Embryonic facial prominence (tissue), 1 donor: ENCODE data around the gene MEX3A.
A peak's percentile ranks its signal among the peaks of the same experiment; 100 is the strongest.

ENCODE experiments used
- DNase-seq: peaks from one replicate; pipeline ENCODE4 v3.0.0-alpha.2; 2016; ENCODE audit errors: extremely low spot score

Gene MEX3A

DNA sequence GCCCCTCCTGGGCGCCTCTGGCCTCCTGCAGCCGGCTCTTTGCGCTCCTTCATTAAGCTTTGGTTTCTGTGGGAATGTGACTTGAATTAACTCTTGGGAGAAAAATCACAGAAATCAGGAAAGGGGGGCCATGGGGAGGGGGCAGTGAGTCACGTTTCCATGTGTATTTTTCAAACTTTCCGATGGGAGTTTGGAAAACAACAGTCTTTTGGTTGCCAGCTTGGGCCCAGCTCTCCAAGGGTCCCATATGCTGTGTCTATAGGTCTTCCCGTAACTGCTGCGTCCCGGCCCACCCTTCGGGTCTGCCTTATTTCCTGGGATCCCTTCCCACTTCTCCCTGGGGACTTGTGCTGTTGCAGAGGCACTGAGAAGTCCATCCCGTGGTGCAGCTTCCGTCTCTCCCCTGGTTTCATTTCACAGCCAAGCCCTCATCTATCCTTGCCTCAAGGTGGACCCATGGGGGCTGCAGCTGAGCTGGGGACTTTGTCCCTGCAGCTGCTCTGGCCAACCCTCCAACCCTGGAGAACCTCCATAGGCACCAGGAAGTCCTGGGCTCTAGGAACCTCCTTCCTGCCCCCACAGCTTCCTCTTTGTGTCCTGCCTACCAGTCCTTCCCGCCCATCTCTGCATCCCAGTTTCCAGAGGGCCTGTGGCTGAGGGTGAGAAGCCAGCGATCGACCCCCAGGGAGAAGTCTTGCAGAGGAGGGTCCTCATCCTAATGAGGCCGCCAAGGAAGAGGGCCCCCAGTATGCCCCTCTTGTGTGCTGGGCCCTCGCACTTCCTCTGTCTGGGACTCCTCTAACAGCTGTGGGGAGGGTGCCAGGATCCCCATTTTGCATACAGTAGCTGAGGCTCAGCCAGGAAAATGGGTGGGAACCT, 20.6 kb upstream of the MEX3A start:
- no peak for DNase-seq

DNA sequence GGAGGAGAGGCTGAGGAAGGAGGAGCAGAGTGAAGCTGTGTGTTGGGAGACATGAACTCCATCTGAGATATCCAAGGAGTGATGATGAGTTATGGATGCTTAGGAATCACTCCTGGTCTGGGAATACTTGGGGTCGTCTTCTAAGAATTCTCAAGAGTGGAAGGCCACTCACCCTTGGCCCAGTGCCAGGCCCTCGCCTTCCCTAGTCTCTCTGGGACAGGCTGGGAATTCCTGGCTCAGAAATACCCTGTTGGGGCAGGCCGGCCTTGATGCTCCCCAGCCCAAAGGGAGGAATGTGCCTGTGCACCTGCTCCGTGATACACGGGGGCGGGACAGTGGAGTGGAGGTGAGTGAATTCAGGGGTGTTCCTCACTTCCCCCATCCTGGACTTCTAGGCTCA, 19.6 kb upstream of the MEX3A start:
- DNase-seq, result no peak

DNA sequence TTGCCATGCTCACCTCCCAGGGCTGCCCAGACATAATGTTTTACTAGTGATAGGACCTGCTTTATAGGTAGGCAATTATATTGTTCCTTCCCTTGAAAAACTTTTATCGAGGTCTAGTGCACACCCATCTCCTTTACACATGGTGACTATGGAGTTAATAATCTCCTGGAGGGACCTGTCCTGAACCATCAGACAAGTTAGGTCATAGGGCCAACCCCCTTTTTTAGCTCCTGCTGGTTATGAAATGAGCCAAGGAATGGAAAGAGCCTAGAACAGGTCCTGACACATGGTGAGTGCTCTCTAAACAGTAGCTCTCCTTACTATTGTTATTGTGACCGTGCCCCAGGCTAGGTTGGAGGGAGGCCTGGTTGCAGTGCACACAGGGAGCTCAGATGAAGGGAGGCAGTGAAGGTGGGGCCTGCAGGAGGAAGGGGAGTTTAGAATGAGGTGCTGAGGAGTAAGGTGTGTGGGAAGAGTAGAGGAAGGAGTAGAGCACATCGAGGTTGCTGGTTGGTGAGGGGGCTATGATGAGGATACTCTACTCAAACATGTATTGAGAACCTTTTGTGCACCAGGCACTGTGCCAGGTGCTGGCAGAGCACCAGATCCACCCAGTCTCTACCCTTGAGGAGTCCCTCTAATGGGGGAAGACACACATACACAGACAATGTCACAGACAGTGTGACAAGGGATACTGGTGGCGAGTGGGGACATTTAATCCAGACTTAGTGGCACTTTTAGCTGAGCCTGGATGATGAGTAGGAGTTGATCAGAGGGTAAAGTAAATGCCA, 18.1 kb upstream of the MEX3A start:
- DNase-seq, result no peak

DNA sequence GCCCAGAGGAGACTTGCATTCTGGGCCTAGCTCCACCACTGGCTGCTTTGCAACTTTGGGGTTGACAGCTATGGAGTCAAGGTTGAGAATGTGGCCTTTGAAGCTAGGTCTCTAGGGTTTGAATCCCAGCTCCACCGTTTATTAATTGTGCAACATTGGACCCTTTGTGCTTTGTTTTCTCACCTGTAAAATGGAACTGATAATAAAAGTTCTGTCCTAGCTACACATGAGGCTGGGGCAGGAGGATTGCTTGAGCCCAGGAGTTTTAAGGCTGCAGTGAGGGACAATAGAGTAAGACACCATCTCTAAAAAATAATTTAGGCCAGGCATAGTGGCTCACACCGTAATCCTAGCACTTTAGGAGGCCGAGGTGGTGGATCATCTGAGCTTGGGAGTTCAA, 17.0 kb upstream of the MEX3A start:
- DNase-seq, result no peak

DNA sequence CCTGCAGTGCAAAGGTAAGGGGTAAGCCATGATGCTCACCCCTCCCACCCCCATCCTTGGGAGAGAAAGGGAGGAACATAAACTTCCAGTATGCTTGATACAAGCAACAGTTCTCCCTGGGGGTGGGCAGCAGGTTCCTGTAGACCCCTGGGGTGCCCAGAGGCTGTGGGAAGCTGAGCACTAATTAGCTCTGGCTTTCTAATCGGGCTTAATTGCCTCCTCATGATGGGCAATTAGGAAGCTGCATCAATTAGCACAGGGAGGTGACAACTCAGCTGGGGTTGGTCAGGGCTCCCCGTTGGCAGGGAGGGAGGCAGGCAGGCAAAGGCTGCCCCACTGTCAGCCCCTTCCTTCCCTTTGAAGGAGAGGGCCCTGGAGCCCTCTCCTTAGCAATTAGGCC, 16.5 kb upstream of the MEX3A start:
- no peak for DNase-seq

DNA sequence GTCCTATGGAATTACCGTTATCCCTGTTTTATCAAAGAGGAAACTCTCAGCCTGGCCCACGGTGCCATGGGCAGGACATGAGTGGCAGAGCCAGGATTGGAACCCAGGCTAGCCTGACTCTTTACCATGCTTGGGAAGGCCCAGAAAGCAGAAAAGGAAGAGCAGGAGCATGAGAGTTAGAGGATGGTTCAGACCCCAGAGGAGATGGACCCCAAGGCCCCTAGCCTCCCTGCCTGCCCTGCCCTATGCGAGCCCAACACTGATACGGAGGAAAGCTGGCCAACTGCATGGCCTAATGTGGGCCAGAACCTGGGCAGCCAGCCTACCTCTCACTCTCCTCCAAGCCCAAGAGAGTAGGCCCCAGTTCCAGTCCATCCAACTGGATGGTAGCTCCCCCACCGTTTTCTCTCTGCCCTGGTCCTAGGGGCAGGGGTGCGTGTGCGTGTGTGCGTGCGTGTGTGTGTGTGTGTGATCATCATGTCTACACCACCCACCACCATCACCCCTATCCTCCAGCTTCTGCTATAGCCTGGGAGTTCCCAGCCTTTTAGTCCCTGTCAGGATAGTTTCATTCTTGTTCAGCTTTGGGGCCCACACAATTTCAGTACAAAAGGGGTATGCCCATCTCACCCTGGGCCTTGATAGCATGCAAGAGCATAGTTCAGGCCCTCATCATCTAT, 15.4 kb upstream of the MEX3A start:
- no peak for DNase-seq

DNA sequence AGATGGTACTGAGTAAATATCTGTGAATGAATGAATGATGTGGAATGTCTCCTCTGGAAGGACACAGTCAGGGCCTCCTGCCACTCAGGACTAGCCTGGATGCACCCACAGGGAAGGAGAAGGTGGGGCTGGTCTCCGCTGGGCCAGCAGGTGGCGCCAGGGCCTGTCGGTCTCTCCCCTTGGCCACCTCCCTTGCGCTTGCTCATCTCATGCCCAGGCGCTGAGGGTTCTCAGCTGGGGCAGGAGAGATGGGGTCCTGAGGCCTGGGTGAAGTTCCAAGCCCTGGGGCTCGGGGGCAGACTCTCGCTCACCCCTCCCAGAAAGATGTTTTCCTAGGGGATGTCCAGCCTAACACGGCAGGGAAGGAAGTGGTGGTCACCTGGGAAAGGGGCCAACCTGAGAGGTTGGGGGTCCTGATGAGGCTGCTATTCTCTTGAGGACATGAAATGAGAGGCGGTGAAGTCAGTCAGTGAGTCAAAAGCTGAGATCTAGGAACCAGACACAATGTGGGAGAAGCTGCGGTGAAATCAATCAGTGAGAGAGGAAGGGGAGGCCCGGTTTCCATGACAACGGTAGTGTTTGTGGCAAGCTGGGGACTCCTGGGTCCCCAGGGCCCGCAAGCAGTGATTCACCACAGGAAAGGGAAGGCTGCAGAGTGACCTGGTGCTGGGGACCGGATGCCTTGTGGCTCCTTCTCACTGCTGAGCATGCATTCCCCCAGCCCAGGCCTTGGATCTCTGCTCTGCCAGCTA, 14.6 kb upstream of the MEX3A start:
- DNase-seq, result no peak

DNA sequence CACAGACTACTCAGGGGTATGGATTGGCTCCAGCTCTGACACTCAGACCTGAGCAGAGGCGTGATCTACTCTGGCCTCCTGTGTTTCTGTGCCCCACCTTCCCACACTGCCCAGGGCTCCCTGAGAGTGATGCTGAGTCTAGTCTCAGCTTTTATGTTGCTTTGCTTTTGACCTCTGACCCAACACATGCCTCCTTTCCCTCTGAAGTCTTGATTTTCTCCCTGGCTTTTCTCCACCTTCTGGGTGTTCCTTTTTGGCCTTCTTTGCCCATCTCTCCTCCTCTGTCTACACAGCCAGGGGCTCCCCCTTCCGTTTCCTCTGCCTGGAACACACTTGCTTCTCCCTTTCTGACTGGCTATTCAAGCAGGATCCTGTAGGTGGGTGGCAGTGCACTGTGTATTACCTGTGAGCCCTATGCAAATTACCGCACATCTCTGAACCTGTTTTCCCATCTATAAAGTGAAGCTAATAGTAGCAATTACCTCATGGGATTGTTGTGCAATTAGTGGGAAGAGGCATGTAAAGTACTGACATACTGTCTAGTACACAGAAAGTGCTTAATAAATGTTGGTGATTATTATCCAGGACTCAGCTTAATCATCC, 13.7 kb upstream of the MEX3A start:
- DNase-seq, result no peak

DNA sequence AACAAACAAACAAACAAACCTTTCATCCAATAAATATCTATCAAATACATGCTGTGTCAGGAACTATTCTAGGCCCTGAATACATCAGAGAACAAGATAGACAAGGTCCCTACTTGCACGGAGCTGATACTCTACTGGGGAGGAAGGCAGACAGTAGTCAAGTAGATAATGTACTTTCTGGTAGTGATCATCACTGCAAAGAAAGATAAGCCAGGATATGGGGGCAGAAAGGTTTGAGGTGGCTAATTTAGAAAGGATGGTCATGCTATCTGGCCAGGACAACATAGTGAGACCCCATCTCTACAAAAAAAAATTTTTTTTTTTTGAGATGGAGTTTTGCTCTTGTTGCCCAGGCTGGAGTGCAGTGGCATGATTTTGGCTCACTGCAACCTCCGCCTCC, 9.3 kb upstream of the MEX3A start:
- no peak for DNase-seq

DNA sequence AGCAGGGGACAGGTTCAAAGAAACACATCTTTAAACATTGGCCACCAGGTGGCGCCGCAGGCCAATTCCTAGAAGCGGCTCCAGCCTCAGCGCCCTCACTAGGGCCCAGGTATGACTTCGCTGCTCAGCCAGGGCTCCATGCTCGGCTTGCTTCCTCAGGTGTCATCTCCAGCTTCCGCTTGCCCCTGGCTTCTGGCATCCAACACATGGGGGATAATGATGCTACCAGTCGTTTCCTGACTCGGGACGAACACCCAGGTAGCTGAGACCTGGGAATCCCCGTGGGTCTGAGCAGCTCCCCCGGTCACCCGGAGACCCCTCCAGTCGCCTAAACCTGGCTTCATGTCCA, 8.5 kb upstream of the MEX3A start:
- DNase-seq, result no peak

DNA sequence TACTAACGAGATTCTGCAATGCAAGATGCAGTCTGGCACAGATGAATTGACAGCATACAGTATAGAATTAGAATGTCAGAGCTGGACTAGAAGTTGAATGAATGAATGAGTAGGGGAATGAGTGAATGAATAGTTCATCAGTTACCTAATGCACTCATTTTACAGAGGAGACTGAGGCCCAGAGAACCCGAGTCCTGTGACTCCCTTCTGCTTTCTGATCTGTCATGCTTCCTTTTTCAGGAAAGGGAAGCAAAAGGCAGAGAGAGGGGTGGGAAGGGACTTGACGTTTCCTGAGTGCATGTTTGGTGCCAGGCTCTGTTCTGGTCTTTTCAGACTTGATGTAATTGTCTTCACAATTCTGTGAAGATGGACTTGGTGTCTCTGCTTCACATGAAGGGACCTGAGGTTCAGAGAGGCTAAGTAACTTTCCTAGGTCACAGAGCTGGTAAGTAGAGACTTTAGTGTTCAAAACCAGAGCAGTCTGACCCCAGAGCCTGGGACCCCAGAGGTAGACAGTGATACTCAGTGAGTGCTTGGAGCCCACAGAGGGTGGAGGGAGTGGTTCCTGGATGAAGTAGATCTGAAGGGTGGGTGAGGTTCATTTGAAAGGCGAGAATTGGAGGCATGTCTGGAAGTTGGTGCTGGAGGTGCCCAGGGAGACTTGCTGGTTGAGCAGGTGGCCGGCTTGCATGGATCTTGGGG, 8.0 kb upstream of the MEX3A start:
- no peak for DNase-seq

DNA sequence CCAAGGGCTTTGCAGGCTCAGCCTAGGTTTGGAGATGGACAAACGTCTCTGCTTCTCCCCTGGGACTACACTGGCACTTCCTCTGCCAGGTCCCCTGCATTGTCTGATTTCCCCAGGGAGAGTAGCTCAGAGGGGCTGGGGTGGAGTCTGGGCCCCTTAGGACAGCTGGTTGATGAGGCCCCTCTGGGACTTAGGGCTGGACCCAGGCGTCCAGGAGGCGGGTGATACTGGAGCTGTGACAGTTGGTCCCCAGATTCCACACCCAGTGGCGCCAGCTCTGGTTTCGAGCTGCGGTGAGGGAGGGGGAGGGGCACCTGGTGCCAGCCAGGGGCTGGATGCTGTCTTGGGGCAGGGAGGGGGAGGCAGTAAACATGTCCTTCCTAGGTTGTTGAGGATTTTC, 7.4 kb upstream of the MEX3A start:
- DNase-seq, result no peak

DNA sequence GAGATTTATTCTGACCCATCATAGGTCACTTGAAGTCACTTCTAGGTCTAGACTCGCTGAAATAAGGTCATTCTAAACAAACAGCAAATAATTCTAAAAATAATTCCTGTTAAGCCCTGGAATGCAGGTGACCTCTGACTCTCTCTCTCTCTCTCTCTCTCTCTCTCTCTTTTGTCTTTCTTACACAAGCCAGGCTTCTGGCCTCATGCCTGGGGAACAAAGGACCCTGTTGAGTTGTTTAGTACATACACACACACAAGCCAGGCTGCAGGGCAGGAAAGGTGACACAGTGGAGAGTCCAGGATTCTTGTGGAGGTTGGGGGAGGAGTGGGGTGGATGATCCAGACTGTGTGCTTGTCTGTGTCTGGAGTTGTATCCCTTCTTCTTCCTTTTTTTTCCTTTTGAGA, 4.0 kb upstream of the MEX3A start:
- DNase-seq, result no peak

DNA sequence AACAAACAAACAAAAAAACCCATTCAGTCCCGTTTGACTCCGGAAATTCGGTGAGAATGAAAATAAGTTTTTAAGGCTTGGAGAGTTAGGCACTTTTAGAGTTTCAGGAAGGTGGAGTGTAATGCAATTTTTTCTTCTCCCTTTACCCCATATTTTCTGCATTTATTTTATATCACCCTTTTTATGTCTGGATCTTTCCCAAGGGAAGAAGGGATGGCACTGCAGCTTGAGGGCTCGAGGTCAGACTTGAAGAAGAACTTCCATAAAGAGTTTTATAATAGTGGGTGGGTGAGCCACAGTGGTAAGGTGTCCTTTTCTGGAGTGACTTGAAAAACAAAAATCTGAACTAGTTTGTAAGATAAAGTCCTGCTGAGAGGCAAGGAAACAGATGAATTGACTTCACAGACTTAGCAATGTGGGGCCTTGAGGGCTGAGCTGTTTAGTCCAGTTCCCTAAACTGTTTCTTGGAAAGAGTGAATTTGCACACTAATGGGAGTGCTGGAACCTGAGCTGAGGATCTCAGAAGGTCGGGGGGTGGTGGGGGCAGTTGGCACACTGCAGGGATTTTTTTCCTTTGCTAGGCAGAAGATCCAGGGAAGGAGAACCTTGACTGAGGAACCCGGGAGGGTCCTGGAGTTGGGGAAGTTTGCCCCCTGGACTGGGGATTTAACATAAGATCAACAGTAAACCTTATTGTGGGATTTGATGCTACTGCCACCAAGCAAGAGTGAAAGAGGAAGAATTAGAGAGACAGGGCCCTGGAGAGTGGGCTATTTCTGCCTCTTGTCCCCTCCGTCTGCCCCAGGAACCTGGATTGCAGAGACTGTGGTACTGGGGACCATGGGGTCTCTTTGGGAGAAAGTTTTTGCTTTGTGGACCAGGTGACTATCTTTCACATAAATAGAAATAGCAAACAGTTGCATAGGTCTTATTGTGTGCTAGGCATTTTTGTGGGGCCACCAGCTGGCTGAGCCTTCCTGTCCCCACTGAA, 1.8 kb upstream of the MEX3A start:
- DNase-seq, result no peak

DNA sequence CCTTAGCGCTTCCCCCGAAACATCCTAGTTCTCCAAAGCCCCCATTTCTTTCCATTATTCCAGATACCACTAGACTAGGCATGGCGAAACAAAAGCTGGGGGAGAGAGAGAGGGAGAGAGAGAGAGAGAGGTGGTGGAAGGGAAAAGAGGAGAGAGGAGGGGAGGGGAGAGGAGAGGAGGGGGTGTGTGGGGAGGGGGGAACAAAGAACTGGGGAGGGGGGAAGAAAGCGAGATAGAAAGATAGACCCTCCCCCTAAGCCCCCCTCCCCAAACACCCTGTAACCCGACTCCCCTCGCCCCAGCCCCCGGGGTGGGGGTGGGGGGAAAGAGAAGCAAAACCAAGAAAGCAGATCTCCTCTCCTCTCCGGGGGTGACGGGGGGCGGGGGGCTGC, 352 bp downstream of the MEX3A start:
- DNase-seq, result peak; percentile 78

DNA sequence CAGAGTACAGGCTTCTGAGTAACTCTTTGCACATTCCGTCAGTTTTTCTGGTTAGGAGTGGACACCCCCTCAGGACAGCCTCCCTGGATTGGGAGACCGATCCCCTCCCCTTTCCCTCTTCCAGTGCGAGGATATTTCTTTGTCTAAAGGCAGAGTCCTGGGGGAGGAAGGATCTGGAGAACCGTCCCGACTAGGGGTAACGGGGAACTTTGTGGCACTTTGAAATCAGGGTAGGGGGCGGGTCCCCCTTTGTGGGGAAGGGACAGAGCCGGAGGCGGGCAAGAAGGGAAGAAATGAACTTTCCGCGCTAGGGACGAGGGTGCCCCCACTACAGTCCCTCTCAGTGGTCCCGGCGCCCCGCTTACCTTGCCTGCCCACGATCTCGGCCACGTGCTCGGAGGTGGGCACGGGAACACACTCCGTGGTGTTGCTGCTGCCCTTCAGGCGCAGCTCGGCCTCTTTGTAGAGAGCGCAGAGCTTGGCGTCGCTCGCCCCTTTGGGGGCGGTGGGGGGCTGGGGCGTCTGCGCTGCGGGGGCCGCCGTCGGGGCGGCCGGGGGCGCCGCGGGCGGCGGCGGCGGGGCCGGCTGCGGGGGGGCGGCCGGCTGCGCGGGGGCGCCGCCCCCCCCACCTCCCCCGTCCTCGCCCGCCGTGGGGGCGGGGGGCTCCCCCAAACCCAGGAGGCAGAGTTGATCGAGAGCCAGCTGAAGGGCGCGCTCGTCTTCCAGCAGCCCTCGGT, 917 bp downstream of the MEX3A start:
- no peak for DNase-seq

DNA sequence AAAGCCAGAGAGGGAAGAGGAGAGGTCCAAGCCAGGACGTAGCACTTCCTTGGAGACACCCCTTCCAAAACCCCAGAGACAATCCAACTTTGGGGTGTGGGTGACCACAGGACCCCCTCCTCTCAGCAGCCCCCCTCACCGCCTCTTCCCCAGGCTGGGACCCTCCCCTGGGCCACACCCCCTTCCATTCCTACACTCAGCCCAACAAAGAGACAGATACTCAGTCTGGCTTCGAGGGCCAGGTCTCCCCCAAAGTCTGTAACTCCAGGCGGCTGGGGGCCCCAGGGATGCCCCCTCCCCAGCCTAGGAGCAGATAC, 1.4 kb downstream of the MEX3A start:
- DNase-seq, result no peak

DNA sequence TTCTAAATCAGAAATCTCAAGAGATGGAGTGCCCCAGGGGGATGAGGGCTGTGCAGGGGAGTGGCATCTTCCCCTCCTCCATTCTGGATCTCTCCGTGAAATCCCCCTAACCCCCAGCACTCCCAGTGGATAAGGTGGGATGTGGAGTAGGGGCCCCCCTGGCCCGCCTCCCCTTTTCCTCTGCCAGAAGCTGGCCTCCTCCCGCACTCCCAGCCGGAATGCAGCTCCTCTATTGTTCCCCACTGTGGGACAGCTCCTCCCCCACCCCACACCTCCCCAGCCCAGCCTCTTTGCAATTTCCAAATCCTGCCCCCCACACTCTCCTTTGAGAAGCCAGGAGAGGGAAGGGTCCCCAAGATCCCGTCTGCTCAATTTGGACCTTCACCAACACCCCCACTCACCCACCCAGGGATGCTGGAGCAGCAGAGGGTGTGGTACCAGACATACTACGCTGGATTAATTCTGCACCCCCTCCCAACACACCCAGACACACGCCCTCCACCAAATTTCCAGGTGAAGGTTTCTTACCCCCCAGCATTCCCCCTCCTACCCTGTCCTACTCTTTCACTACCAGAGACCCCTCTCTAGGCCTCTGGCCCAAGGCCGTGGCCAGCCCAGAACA, 1.9 kb downstream of the MEX3A start:
- no peak for DNase-seq

DNA sequence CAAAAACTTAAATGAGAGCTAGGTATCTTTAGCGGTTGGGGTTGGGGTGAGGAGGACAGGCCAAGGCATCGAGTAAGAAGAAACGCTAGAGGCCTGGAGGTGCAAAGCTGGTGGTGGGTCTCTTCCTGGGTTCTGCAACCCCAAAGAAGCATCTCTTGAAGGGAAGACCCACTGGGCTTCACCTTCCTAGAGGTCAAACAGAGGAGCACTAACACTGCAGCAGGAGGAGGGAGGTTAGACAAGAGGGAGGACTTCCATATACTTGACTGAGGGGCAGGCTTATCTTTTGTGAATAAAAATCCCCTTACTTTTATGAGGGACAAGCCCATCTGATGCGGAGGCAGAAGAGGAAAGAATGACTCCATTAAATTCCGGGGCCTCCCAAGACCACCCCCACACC, 2.5 kb downstream of the MEX3A start:
- no peak for DNase-seq
